HG02623 (cell line): ENCODE data around the gene ALG9.
"Not testable (repeated sequence)": the region's sequence is repeated elsewhere in the genome, so short reads cannot be mapped to it uniquely, and the experiment has no call there.

ENCODE experiments used
- ATAC-seq: cut with Tn5 transposase; IDR thresholded peaks from one replicate; pipeline ENCODE4 v1.9.1; 2021; ENCODE audit warnings: moderate library complexity; ENCODE audit not compliant: unreplicated experiment

ALG9 gene

GRCh38 chr11:111797145-111797581 lies 74.2 kb downstream of the ALG9 start:
- ATAC-seq: no peak

- ATAC-seq: no peak
Measured at GRCh38 chr11:111796696-111797095, 74.7 kb downstream of the ALG9 start.

- no peak for ATAC-seq
Measured at GRCh38 chr11:111795334-111795985, 75.9 kb downstream of the ALG9 start.

GRCh38 chr11:111793863-111794262 lies 77.5 kb downstream of the ALG9 start:
- ATAC-seq: no peak

GRCh38 chr11:111792955-111793500 lies 78.4 kb downstream of the ALG9 start:
- no peak for ATAC-seq

GRCh38 chr11:111792314-111792713 lies 79.1 kb downstream of the ALG9 start:
- ATAC-seq: no peak

- no peak for ATAC-seq
Measured at GRCh38 chr11:111788464-111788863, 82.9 kb downstream of the ALG9 start.

GRCh38 chr11:111788051-111788450 lies 83.3 kb downstream of the ALG9 start:
- ATAC-seq: no peak

GRCh38 chr11:111785886-111786412 lies 85.4 kb downstream of the ALG9 start:
- no peak for ATAC-seq

- ATAC-seq: no peak
Measured at GRCh38 chr11:111785076-111785475, 86.3 kb downstream of the ALG9 start.

GRCh38 chr11:111784311-111784710 lies 87.1 kb downstream of the ALG9 start:
- ATAC-seq: not testable (repeated sequence)

- no peak for ATAC-seq
Measured at GRCh38 chr11:111782109-111782741, 89.2 kb downstream of the ALG9 start.

GRCh38 chr11:111779118-111779517 lies 92.3 kb downstream of the ALG9 start:
- ATAC-seq: no peak

GRCh38 chr11:111778047-111778558 lies 93.3 kb downstream of the ALG9 start:
- ATAC-seq: no peak

- peak; percentile 15 for ATAC-seq
Measured at GRCh38 chr11:111777094-111778046, 94.0 kb downstream of the ALG9 start.

GRCh38 chr11:111776398-111777093 lies 94.8 kb downstream of the ALG9 start:
- ATAC-seq: peak; percentile 99

GRCh38 chr11:111774955-111775710 lies 96.2 kb downstream of the ALG9 start:
- ATAC-seq: no peak

GRCh38 chr11:111772535-111772934 lies 98.8 kb downstream of the ALG9 start:
- no peak for ATAC-seq

GRCh38 chr11:111771205-111771604 lies 100.2 kb downstream of the ALG9 start:
- not testable (repeated sequence) for ATAC-seq
